Stimulated activated naive CD8-positive, alpha-beta T cell treated with anti-CD3 and anti-CD28 coated beads, Interleukin-15, amount 100 ng/mL, for 72 hours (primary cell): ENCODE data around the gene CSNK1A1L.
"Not testable (repeated sequence)": the region's sequence is repeated elsewhere in the genome, so short reads cannot be mapped to it uniquely, and the experiment has no call there.

Experiments
- ATAC-seq: fragments of 150-1000 bp; cut with Tn5 transposase; 2 replicates; pipeline ENCODE4 v1.10.0; 2021; ENCODE audit warnings: mild to moderate bottlenecking, moderate library complexity
- DNase-seq, 2 donors: peaks; one replicate each; pipeline ENCODE4 v3.0.0; 2021 to 2022
- H3K27ac Mint-ChIP-seq, 2 donors: one replicate each; pipeline ENCODE4 v1.8.0; 2022; ENCODE audit warnings: mild to moderate bottlenecking in 2 of 2, mixed read lengths in 2 of 2, moderate library complexity in 2 of 2
- H3K27me3 Mint-ChIP-seq: one replicate; pipeline ENCODE4 v1.8.0; 2022; ENCODE audit warnings: mixed read lengths
- H3K4me1 Mint-ChIP-seq: one replicate; pipeline ENCODE4 v1.8.0; 2022; ENCODE audit warnings: mild to moderate bottlenecking, mixed read lengths
- H3K4me3 Mint-ChIP-seq, 2 donors: one replicate each; pipeline ENCODE4 v1.8.0; 2022; ENCODE audit warnings: mild to moderate bottlenecking in 2 of 2, mixed read lengths in 2 of 2, moderate library complexity in 1 of 2
- H3K9me3 Mint-ChIP-seq, 2 donors: one replicate each; pipeline ENCODE4 v1.8.0; 2022; ENCODE audit warnings: mixed read lengths in 2 of 2

Gene CSNK1A1L

GRCh38 chr13:37087486-37087885, 18.0 kb downstream of the CSNK1A1L start:
- DNase-seq (no peak), ATAC-seq (no peak)
- Mint-ChIP-seq H3K4me3 (no peak overlapping the region), H3K27ac (no peak overlapping the region), H3K9me3 (no peaks in the 10 kb centered on the region), H3K27me3 (peaks cover 3% of the 10 kb centered on the region), H3K4me1 (no peaks in the 10 kb centered on the region)

GRCh38 chr13:37085606-37086005, 19.9 kb downstream of the CSNK1A1L start:
- ATAC-seq (no peak), DNase-seq (no peak)
- Mint-ChIP-seq H3K4me3 (no peak overlapping the region), H3K27ac (no peak overlapping the region), H3K27me3 (no peaks in the 10 kb centered on the region), H3K9me3 (no peaks in the 10 kb centered on the region), H3K4me1 (no peaks in the 10 kb centered on the region)

DNA sequence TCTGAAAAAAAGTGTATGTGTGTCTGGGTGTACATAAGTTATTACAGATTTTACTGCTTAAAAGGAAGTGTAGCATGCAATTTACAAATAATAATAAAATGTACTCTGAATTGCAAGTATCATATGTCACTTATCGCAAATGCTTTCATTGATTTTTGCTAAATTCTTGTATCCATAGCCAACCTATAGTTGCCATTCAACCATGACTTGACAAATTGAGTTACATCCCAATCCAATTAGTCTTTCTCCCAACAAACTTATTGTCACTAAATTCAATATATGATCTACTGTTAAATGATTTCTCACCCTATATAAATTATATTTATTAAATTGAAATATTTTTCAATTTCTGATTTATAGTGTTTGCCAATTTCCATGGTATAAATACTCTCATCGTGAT, 28.6 kb downstream of the CSNK1A1L start:
- Mint-ChIP-seq H3K27me3 (no peaks in the 10 kb centered on the region), H3K4me3 (no peak overlapping the region), H3K9me3 (no peaks in the 10 kb centered on the region), H3K4me1 (no peaks in the 10 kb centered on the region), H3K27ac (no peak overlapping the region)
- ATAC-seq (no peak), DNase-seq (no peak)

GRCh38 chr13:37075164-37075563, 30.3 kb downstream of the CSNK1A1L start:
- Mint-ChIP-seq H3K9me3 (no peaks in the 10 kb centered on the region), H3K27me3 (no peaks in the 10 kb centered on the region), H3K4me3 (no peak overlapping the region), H3K27ac (no peak overlapping the region), H3K4me1 (no peaks in the 10 kb centered on the region)
- ATAC-seq (no peak), DNase-seq (no peak)

DNA sequence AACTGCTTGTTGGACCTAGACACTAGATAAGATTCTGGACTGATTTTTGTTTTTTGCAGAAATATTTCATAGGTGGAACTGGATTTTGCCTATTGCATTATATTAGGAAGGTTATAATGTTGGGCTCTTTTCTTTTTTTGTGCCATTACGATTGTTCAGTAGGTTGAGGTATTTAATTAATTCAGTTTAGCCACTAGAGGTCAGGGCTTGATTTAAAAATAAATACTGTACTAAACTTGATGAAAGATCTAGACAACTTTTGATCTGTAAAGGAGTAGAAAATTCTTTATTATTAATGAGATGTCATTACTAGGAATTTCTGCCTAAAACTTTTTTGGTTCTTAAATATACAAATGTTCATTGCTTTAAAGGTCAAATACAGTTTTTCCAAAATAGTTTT, 30.8 kb downstream of the CSNK1A1L start:
- ATAC-seq (no peak), DNase-seq (no peak)
- no peaks in the 10 kb centered on the region for H3K9me3 Mint-ChIP-seq
- no peak overlapping the region for H3K4me3 Mint-ChIP-seq
- no peaks in the 10 kb centered on the region for H3K4me1 Mint-ChIP-seq
- no peak overlapping the region for H3K27ac Mint-ChIP-seq
- no peaks in the 10 kb centered on the region for H3K27me3 Mint-ChIP-seq

DNA sequence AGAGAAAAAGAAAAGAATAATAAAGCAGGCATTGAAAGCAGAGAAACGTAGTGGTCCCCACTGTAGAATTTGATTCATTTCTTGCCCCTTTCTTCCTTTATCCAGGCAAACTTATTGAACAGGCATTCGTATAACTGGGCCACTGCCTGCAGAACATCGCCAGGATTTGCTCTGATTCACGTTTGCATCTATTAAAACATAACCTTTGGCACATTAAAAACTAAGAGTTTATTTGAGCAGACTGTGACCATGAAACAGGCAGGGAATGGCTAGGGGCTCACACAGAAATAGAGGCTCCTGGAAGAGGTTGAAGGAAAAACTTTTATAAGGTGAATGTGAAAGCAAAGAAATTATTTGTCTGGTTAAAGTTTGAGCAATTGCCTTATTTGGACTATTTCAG, 33.4 kb downstream of the CSNK1A1L start:
- no peaks in the 10 kb centered on the region for H3K27me3 Mint-ChIP-seq
- H3K27ac Mint-ChIP-seq: no peak overlapping the region
- no peaks in the 10 kb centered on the region for H3K4me1 Mint-ChIP-seq
- no peaks in the 10 kb centered on the region for H3K9me3 Mint-ChIP-seq
- no peak overlapping the region for H3K4me3 Mint-ChIP-seq
- ATAC-seq: no peak
- DNase-seq: no peak

GRCh38 chr13:37070956-37071355, 34.5 kb downstream of the CSNK1A1L start:
- H3K9me3 Mint-ChIP-seq: no peaks in the 10 kb centered on the region
- no peaks in the 10 kb centered on the region for H3K4me1 Mint-ChIP-seq
- H3K4me3 Mint-ChIP-seq: no peak overlapping the region
- H3K27me3 Mint-ChIP-seq: no peaks in the 10 kb centered on the region
- DNase-seq (no peak), ATAC-seq (no peak)
- H3K27ac Mint-ChIP-seq: no peak overlapping the region

DNA sequence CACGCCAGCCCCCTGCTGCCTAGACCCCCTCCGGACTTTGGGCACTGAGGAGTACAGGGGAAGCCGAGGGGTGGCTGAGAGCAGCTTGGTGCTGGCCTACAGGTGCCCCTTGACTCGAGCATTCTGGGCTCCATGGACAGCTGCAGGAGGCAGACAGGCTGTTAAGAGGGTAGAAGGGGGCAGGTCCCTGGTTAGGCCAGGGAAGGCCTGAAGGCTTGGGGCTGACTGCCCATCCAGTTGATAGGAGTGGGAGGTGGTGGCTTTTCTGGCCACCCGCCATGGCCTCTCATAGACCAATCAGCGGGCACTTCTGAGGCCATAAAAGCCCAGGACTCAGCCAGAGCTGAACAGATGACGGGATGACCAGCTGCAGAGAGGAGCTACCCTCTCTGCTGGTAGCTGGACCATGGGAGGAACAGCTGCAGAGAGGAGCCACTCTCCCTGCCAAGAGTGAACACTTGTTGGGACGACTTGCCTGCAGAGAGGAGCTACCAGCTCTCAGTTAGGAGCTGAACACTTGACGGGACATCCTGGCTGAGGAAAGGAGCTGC, 35.2 kb downstream of the CSNK1A1L start:
- Mint-ChIP-seq H3K9me3 (no peaks in the 10 kb centered on the region), H3K27ac (peak overlapping the region in 1 of 2 donors; percentile 59), H3K4me3 (no peak overlapping the region), H3K4me1 (no peaks in the 10 kb centered on the region), H3K27me3 (no peaks in the 10 kb centered on the region)
- no peak for DNase-seq
- no peak for ATAC-seq

DNA sequence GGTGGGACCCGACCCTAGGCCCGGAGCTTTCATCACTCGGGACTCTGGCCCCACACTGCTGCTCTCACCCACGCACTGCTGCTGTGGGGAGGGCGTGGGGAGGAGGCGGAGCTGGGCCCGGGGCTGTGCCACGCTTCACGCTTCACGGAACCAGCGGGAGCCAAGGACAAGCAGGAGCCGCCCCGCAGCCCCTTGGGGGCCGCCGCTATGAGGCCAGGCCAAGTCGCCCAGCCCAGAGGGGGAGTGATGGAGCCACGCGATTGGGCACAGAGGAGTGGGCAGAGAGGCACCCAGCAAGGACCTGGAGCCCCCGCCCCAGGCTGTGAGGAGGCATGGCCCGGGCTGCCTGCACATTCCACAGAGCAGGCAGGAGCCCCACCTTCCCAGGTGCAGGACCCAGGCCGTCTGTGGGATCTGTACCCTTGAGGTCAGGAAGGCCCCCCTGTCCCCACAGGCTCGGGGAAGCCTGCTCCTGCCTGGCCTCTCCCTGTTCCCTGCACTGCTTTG, 35.8 kb downstream of the CSNK1A1L start:
- Mint-ChIP-seq H3K27ac (no peak overlapping the region), H3K4me1 (no peaks in the 10 kb centered on the region), H3K9me3 (no peaks in the 10 kb centered on the region), H3K27me3 (no peaks in the 10 kb centered on the region), H3K4me3 (no peak overlapping the region)
- DNase-seq: no peak
- ATAC-seq: peak; percentile 48

DNA sequence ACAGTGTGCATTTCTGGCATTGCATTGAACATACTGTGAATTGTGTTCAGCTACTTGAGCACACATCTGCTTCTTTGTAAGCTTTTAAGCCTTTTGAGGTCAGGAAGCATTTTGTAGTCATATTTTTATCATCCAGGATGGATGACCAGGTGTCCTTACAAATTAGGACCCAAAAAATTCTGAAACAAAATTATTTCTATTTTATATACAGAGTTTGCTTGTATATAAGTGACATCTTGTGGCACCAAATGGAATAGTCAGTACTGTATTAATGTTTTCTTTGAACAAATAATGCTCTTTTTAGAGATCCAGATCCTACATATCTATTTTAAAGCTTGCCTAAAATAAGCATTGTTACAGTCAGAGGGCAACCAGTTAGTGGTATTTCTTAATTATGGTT, 36.5 kb downstream of the CSNK1A1L start:
- no peaks in the 10 kb centered on the region for H3K4me1 Mint-ChIP-seq
- DNase-seq (no peak), ATAC-seq (no peak)
- H3K27me3 Mint-ChIP-seq: no peaks in the 10 kb centered on the region
- no peak overlapping the region for H3K4me3 Mint-ChIP-seq
- no peaks in the 10 kb centered on the region for H3K9me3 Mint-ChIP-seq
- H3K27ac Mint-ChIP-seq: no peak overlapping the region

GRCh38 chr13:37067874-37068273, 37.6 kb downstream of the CSNK1A1L start:
- Mint-ChIP-seq H3K9me3 (no peaks in the 10 kb centered on the region), H3K27ac (no peak overlapping the region), H3K4me3 (no peak overlapping the region), H3K4me1 (no peaks in the 10 kb centered on the region), H3K27me3 (no peaks in the 10 kb centered on the region)
- ATAC-seq (no peak), DNase-seq (no peak)

DNA sequence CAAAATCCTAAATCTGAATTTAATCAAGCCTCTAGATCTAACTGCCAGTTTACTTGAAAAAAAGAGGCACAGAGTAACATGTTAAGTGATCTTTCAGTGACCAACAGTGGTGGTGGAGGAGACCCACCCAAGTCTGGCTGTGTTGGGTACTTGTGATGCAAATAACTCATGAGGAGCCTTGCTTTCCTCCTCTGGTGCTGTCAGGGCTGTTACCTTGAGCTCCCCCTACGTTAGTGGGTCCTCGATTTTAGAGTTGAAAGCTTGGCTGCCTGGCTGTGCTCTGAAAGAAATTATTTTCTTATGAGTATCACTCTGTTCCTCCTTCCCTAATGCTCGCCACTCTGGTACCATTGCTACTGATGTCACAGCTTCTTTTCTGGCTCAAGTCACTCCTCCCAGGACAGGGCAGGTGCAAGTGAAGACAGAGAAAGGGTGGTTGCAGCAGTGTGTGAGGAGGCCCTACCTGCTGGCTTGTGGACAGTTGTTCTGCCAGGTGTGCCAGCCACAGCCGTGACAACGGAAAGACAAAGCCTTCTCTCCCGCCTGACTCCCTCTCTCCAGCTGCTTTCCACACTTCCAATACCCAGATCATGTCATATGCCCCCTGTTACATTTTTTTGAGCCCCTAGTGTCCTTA, 39.5 kb downstream of the CSNK1A1L start:
- no peaks in the 10 kb centered on the region for H3K4me1 Mint-ChIP-seq
- ATAC-seq (no peak), DNase-seq (no peak)
- no peaks in the 10 kb centered on the region for H3K9me3 Mint-ChIP-seq
- H3K27me3 Mint-ChIP-seq: no peaks in the 10 kb centered on the region
- H3K4me3 Mint-ChIP-seq: no peak overlapping the region
- peak overlapping the region in 1 of 2 donors; percentile 31 for H3K27ac Mint-ChIP-seq

DNA sequence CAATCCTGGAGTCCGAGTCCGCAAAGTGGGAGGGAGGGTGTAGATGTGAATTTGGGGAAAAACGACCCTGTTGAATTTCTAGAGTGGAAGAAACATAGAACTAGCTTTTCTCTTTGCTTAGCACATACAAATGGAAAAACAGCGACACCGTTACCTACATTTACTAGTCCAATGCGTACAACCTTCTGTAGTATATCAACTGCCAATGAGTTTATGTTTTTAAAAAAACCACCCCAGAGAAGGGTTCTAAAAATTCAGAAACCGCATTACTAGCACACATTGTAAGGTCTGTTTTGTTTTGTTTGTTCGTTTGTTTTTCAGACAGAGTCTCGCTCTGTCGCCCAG, 45.6 kb downstream of the CSNK1A1L start:
- peak; percentile 47 for ATAC-seq
- Mint-ChIP-seq H3K9me3 (no peaks in the 10 kb centered on the region), H3K4me1 (peaks cover 27% of the 10 kb centered on the region), H3K27me3 (no peaks in the 10 kb centered on the region), H3K27ac (peak overlapping the region; percentile 99), H3K4me3 (peak overlapping the region; percentile 91)
- DNase-seq: no peak

- peaks cover 27% of the 10 kb centered on the region for H3K4me1 Mint-ChIP-seq
- peak within 1 kb of the TSS; percentile 99 for H3K27ac Mint-ChIP-seq
- H3K27me3 Mint-ChIP-seq: no peaks in the 10 kb centered on the region
- no peaks in the 10 kb centered on the region for H3K9me3 Mint-ChIP-seq
- peak within 1 kb of the TSS; percentile 91 for H3K4me3 Mint-ChIP-seq
- ATAC-seq: peak; percentile 99
- peak; percentile 88 to 90 for DNase-seq
These were observed 46.3 kb downstream of the CSNK1A1L start, which contains the start of gene SUPT20H for GRCh38 chr13:37058910-37059847. TSS of gene SUPT20H (minus strand) at chr13:37059688. CDS start at chr13:37051490, 8,198 bp downstream.

DNA sequence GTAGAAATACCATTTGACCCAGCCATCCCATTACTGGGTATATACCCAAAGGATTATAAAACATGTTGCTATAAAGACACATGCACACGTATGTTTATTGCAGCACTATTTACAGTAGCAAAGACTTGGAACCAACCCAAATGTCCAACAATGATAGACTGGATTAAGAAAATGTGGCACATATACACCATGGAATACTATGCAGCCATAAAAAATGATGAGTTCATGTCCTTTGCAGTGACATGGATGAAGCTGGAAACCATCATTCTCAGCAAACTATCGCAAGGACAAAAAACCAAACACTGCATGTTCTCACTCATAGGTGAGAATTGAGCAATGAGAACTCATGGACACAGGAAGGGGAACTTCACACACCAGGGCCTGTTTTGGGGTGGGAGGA, 49.2 kb downstream of the CSNK1A1L start:
- not testable (repeated sequence) for DNase-seq, ATAC-seq, H3K4me3 Mint-ChIP-seq, H3K27me3 Mint-ChIP-seq, H3K9me3 Mint-ChIP-seq, H3K27ac Mint-ChIP-seq
- peaks cover 49% of the 10 kb centered on the region for H3K4me1 Mint-ChIP-seq
